SK-N-SH treated with all-trans-retinoic acid at 6 μM for 48 hours (cell line): ENCODE results near the gene SERTAD2.

Experiments used
- ATAC-seq: fragments of 200-7000 bp; cut with Tn5 transposase; 3 replicates; pipeline ENCODE4 v1.9.1; 2020; ENCODE audit warnings: mild to moderate bottlenecking, moderate library complexity
- ARNTL ChIP-seq: fragments of 450-650 bp; formaldehyde crosslinking; IDR thresholded peaks from 2 replicates; pipeline ENCODE4 v1.5.0; 2020; ENCODE audit warnings: low read depth, mild to moderate bottlenecking, moderate library complexity, borderline replicate concordance
- BACH2 ChIP-seq: fragments of 250-450 bp; sonication (Bioruptor Pico); IDR thresholded peaks from 2 replicates; pipeline ENCODE4 v1.9.0; 2021; ENCODE audit warnings: mild to moderate bottlenecking, borderline replicate concordance
- CSDC2 ChIP-seq: fragments of 250-450 bp; sonication (Bioruptor Pico); IDR thresholded peaks from 2 replicates; pipeline ENCODE4 v1.5.0; 2020; ENCODE audit warnings: mild to moderate bottlenecking, moderate library complexity
- CSRNP3 ChIP-seq: fragments of 250-450 bp; sonication (Bioruptor Pico); IDR thresholded peaks from 2 replicates; pipeline ENCODE4 v1.5.1; 2021; ENCODE audit warnings: mild to moderate bottlenecking, moderate library complexity
- ESRRG ChIP-seq: fragments of 250-450 bp; sonication (Bioruptor Pico); IDR thresholded peaks from 2 replicates; pipeline ENCODE4 v1.6.1; 2021; ENCODE audit warnings: mild to moderate bottlenecking
- GLIS3 ChIP-seq: fragments of 250-450 bp; sonication (Bioruptor Pico); IDR thresholded peaks from 2 replicates; pipeline ENCODE4 v1.5.0; 2020; ENCODE audit warnings: mild to moderate bottlenecking, moderate library complexity
- ISL1 ChIP-seq: fragments of 250-450 bp; sonication (Bioruptor Pico); IDR thresholded peaks from 2 replicates; pipeline ENCODE4 v2.1.2; 2022; ENCODE audit warnings: mild to moderate bottlenecking, moderate library complexity
- OSR1 ChIP-seq: fragments of 250-450 bp; sonication (Bioruptor Pico); IDR thresholded peaks from 2 replicates; pipeline ENCODE4 v1.8.0; 2022; ENCODE audit warnings: moderate library complexity, mild to moderate bottlenecking, inconsistent platforms
- PPARA ChIP-seq: fragments of 250-450 bp; sonication (Bioruptor Pico); IDR thresholded peaks from 2 replicates; pipeline ENCODE4 v1.5.0; 2020; ENCODE audit warnings: mild to moderate bottlenecking, borderline replicate concordance
- RARB ChIP-seq: fragments of 250-450 bp; sonication (Bioruptor Pico); IDR thresholded peaks from 2 replicates; pipeline ENCODE4 v1.8.0; 2021; ENCODE audit warnings: mild to moderate bottlenecking, moderate library complexity
- SNAI2 ChIP-seq: fragments of 250-450 bp; sonication (Bioruptor Pico); IDR thresholded peaks from 2 replicates; pipeline ENCODE4 v1.5.0; 2020; ENCODE audit warnings: mild to moderate bottlenecking, moderate library complexity
- TCF4 ChIP-seq: fragments of 250-450 bp; sonication (Bioruptor Pico); IDR thresholded peaks from 2 replicates; pipeline ENCODE4 v1.8.0; 2021; ENCODE audit warnings: mild to moderate bottlenecking, moderate library complexity, borderline replicate concordance
- TOX ChIP-seq: fragments of 250-450 bp; sonication (Bioruptor Pico); IDR thresholded peaks from 2 replicates; pipeline ENCODE4 v1.8.0; 2021; ENCODE audit warnings: mild to moderate bottlenecking, moderate library complexity, borderline replicate concordance
- TSHZ2 ChIP-seq: fragments of 250-450 bp; sonication (Bioruptor Pico); IDR thresholded peaks from 2 replicates; pipeline ENCODE4 v1.5.0; 2020; ENCODE audit warnings: mild to moderate bottlenecking, moderate library complexity
- ZNF565 ChIP-seq: fragments of 450-650 bp; formaldehyde crosslinking; conservative IDR thresholded peaks from 2 replicates; pipeline ENCODE4 v1.5.0; 2020; ENCODE audit warnings: low read depth, mild to moderate bottlenecking, moderate library complexity
- ZNF70 ChIP-seq: fragments of 450-650 bp; formaldehyde crosslinking; IDR thresholded peaks from 2 replicates; pipeline ENCODE4 v1.5.0; 2020; ENCODE audit warnings: mild to moderate bottlenecking, moderate library complexity
- ZNF8 ChIP-seq: fragments of 450-650 bp; formaldehyde crosslinking; IDR thresholded peaks from 2 replicates; pipeline ENCODE4 v1.5.0; 2020; ENCODE audit warnings: mild to moderate bottlenecking, moderate library complexity
- TF ChIP-seq, protein P1 (sequence below): fragments of 250-450 bp; sonication (Bioruptor Pico); IDR thresholded peaks from 2 replicates; pipeline ENCODE4 v1.8.0; 2020; ENCODE audit warnings: mild to moderate bottlenecking, moderate library complexity, borderline replicate concordance
- TF ChIP-seq, protein P2 (sequence below): fragments of 250-450 bp; sonication (Bioruptor Pico); IDR thresholded peaks from 2 replicates; pipeline ENCODE4 v1.5.1; 2020; ENCODE audit warnings: low read depth, mild to moderate bottlenecking, moderate library complexity

SERTAD2 gene

DNA sequence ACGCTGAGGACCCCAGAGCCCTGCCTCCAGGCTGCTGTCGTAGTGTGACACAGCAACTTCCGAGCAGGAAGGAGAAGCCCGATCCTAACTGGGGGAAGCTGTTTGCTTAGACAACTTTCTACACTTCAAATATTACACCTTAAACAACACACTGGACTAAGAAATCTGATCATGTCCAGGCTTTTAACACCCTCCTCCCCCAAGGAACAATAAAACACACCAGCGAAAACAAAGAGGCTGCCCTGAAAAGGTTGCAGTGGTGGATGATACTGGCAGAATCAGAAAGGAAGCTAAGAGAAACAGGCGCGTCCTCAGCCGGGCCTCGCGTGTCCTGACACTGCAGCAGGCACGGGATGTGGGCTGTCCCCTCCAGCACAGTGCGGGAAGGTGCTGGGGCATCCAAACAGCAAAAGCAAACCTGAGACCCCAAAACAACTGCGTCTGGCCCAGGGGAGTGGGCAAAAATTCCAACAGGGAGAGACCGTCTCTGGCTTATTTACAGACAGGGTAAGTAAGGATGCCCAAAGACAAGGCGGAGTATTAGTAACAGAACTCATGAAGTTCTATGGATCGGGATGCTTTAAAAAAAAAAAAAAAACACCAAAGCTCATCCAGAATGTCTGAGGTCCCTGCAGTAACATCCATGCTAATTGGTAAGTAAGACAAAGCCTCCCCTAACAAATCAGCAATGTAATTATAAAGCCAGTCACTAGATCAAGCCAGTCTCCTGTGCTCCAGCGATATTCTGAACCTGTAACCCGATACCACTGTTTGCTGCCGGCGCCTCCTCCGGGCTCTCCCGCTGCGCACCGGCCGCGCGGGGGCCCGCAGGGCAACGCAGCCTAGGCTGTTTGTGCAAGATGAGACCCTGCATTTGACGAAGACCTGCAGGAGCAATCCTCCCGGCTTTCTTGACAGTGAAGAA, 9.0 kb downstream of the SERTAD2 start:
- peak; percentile 82 for ATAC-seq
- TF ChIP-seq TOX (CRISPR knock-in tag) (no peak), PPARA (no peak), TSHZ2 (no peak), CSDC2 (CRISPR knock-in tag) (no peak)
- TF ChIP-seq, protein P1, sequence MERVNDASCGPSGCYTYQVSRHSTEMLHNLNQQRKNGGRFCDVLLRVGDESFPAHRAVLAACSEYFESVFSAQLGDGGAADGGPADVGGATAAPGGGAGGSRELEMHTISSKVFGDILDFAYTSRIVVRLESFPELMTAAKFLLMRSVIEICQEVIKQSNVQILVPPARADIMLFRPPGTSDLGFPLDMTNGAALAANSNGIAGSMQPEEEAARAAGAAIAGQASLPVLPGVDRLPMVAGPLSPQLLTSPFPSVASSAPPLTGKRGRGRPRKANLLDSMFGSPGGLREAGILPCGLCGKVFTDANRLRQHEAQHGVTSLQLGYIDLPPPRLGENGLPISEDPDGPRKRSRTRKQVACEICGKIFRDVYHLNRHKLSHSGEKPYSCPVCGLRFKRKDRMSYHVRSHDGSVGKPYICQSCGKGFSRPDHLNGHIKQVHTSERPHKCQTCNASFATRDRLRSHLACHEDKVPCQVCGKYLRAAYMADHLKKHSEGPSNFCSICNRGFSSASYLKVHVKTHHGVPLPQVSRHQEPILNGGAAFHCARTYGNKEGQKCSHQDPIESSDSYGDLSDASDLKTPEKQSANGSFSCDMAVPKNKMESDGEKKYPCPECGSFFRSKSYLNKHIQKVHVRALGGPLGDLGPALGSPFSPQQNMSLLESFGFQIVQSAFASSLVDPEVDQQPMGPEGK (CRISPR knock-in tag), result no peak

- TF ChIP-seq ESRRG (CRISPR knock-in tag), result no peak
- no peak for TF ChIP-seq ZNF565 (CRISPR knock-in tag)
- TF ChIP-seq TSHZ2, result no peak
- TF ChIP-seq PPARA, result no peak
- TF ChIP-seq TCF4, result no peak
- TF ChIP-seq, protein P1 (CRISPR knock-in tag), result no peak
- no peak for TF ChIP-seq ARNTL (CRISPR knock-in tag)
- TF ChIP-seq BACH2 (CRISPR knock-in tag), result no peak
- TF ChIP-seq CSDC2 (CRISPR knock-in tag), result no peak
- no peak for ATAC-seq
These were observed 9.8 kb downstream of the SERTAD2 start for GRCh38 chr2:64643838-64644457.

GRCh38 chr2:64641599-64641998, 12.1 kb downstream of the SERTAD2 start:
- ATAC-seq, result no peak
- TF ChIP-seq SNAI2 (CRISPR knock-in tag) (no peak), ZNF70 (CRISPR knock-in tag) (no peak), ISL1 (CRISPR knock-in tag) (no peak), RARB (CRISPR knock-in tag) (no peak), GLIS3 (CRISPR knock-in tag) (no peak), CSDC2 (CRISPR knock-in tag) (no peak), CSRNP3 (CRISPR knock-in tag) (no peak), OSR1 (no peak), TCF4 (no peak), ESRRG (CRISPR knock-in tag) (no peak), ZNF8 (CRISPR knock-in tag) (no peak)
- TF ChIP-seq, protein P2, sequence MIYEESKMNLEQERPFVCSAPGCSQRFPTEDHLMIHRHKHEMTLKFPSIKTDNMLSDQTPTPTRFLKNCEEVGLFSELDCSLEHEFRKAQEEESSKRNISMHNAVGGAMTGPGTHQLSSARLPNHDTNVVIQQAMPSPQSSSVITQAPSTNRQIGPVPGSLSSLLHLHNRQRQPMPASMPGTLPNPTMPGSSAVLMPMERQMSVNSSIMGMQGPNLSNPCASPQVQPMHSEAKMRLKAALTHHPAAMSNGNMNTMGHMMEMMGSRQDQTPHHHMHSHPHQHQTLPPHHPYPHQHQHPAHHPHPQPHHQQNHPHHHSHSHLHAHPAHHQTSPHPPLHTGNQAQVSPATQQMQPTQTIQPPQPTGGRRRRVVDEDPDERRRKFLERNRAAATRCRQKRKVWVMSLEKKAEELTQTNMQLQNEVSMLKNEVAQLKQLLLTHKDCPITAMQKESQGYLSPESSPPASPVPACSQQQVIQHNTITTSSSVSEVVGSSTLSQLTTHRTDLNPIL (CRISPR knock-in tag), result no peak
